Measurements from ENCODE around the gene SLC34A3. TPM values are rescaled to one million over a fixed set of nuclear protein-coding genes. Genes with fewer than 3 reads are reported as not detected.
"Not testable (repeated sequence)": the region's sequence is repeated elsewhere in the genome, so short reads cannot be mapped to it uniquely, and the experiment has no call there.

The SLC34A3 gene
- total RNA-seq, 1 experiment from 2014 or later, result not detected

- no peak overlapping the region for H3K27ac ChIP-seq
- H3K4me3 ChIP-seq, result no peak overlapping the region
- no peak for DNase-seq (ENCODE audit: low read depth in 1 of 2, low spot score in 2 of 2)
- no peaks in the 10 kb centered on the region for H3K27me3 ChIP-seq (replicated peaks)
- peaks cover 19% of the 10 kb centered on the region for H3K4me1 ChIP-seq (replicated peaks)
- H3K9me3 ChIP-seq (replicated peaks), result no peaks in the 10 kb centered on the region
- H3K36me3 ChIP-seq, result peaks cover 21% of the 10 kb centered on the region
These were observed 22.1 kb downstream of the SLC34A3 start for GRCh38 chr9:137252555-137253506.

- DNase-seq (ENCODE audit: low read depth in 1 of 2, low spot score in 2 of 2), result no peak
- no peak overlapping the region for H3K27ac ChIP-seq
- H3K4me1 ChIP-seq (replicated peaks), result peaks cover 19% of the 10 kb centered on the region
- H3K36me3 ChIP-seq, result peaks cover 27% of the 10 kb centered on the region
- peak overlapping the region; percentile 99 for H3K4me3 ChIP-seq
- no peaks in the 10 kb centered on the region for H3K27me3 ChIP-seq (replicated peaks)
- H3K9me3 ChIP-seq (replicated peaks), result no peaks in the 10 kb centered on the region
These were observed 23.3 kb downstream of the SLC34A3 start for GRCh38 chr9:137253717-137254623.

- DNase-seq (ENCODE audit: low read depth in 1 of 2, low spot score in 2 of 2), result peak; percentile 78 to 91
- no peaks in the 10 kb centered on the region for H3K27me3 ChIP-seq (replicated peaks)
- H3K4me3 ChIP-seq, result peak within 1 kb of the TSS; percentile 99
- peaks cover 29% of the 10 kb centered on the region for H3K36me3 ChIP-seq
- peaks cover 19% of the 10 kb centered on the region for H3K4me1 ChIP-seq (replicated peaks)
- H3K9me3 ChIP-seq (replicated peaks), result no peaks in the 10 kb centered on the region
- peak within 1 kb of the TSS; percentile 34 for H3K27ac ChIP-seq
These were observed 24.1 kb downstream of the SLC34A3 start, which contains the start of gene NELFB for GRCh38 chr9:137254624-137255447. NELFB (plus strand) TSS chr9:137255327.

- Histone ChIP-seq H3K27ac (peak overlapping the region; percentile 34), H3K27me3 (replicated peaks) (no peaks in the 10 kb centered on the region), H3K9me3 (replicated peaks) (no peaks in the 10 kb centered on the region), H3K4me3 (peak overlapping the region; percentile 99), H3K36me3 (peaks cover 31% of the 10 kb centered on the region), H3K4me1 (replicated peaks) (peaks cover 19% of the 10 kb centered on the region)
- peak in 1 of 2 experiments; percentile 48 for DNase-seq (ENCODE audit: low read depth in 1 of 2, low spot score in 2 of 2)
These were observed 24.9 kb downstream of the SLC34A3 start for GRCh38 chr9:137255448-137256114.

GRCh38 chr9:137256362-137256761, 25.7 kb downstream of the SLC34A3 start:
- Histone ChIP-seq H3K4me3 (peak overlapping the region; percentile 99), H3K4me1 (replicated peaks) (peaks cover 19% of the 10 kb centered on the region), H3K27me3 (replicated peaks) (no peaks in the 10 kb centered on the region), H3K36me3 (peaks cover 32% of the 10 kb centered on the region), H3K9me3 (replicated peaks) (no peaks in the 10 kb centered on the region), H3K27ac (no peak overlapping the region)
- no peak for DNase-seq (ENCODE audit: low read depth in 1 of 2, low spot score in 2 of 2)

- no peaks in the 10 kb centered on the region for H3K9me3 ChIP-seq (replicated peaks)
- peaks cover 19% of the 10 kb centered on the region for H3K4me1 ChIP-seq (replicated peaks)
- no peak for DNase-seq (ENCODE audit: low read depth in 1 of 2, low spot score in 2 of 2)
- H3K36me3 ChIP-seq, result peaks cover 32% of the 10 kb centered on the region
- H3K4me3 ChIP-seq, result no peak overlapping the region
- H3K27ac ChIP-seq, result no peak overlapping the region
- H3K27me3 ChIP-seq (replicated peaks), result no peaks in the 10 kb centered on the region
These were observed 26.2 kb downstream of the SLC34A3 start for GRCh38 chr9:137256856-137257255.

- H3K9me3 ChIP-seq (replicated peaks); H3K27ac ChIP-seq; H3K4me3 ChIP-seq; H3K4me1 ChIP-seq (replicated peaks); H3K27me3 ChIP-seq (replicated peaks); DNase-seq (ENCODE audit: low read depth in 1 of 2, low spot score in 2 of 2): not testable (repeated sequence)
- H3K36me3 ChIP-seq, result peaks cover 44% of the 10 kb centered on the region
These were observed 31.6 kb downstream of the SLC34A3 start for GRCh38 chr9:137262173-137262908.

GRCh38 chr9:137262909-137263285, 32.2 kb downstream of the SLC34A3 start:
- no peak for DNase-seq (ENCODE audit: low read depth in 1 of 2, low spot score in 2 of 2)
- H3K27me3 ChIP-seq (replicated peaks), result no peaks in the 10 kb centered on the region
- no peak overlapping the region for H3K27ac ChIP-seq
- no peaks in the 10 kb centered on the region for H3K4me1 ChIP-seq (replicated peaks)
- peaks cover 46% of the 10 kb centered on the region for H3K36me3 ChIP-seq
- no peaks in the 10 kb centered on the region for H3K9me3 ChIP-seq (replicated peaks)
- H3K4me3 ChIP-seq, result no peak overlapping the region

GRCh38 chr9:137263506-137263905, 32.8 kb downstream of the SLC34A3 start:
- Histone ChIP-seq H3K27me3 (replicated peaks) (no peaks in the 10 kb centered on the region), H3K4me3 (no peak overlapping the region), H3K9me3 (replicated peaks) (no peaks in the 10 kb centered on the region), H3K4me1 (replicated peaks) (peaks cover 1% of the 10 kb centered on the region), H3K27ac (no peak overlapping the region), H3K36me3 (peaks cover 51% of the 10 kb centered on the region)
- no peak for DNase-seq (ENCODE audit: low read depth in 1 of 2, low spot score in 2 of 2)

GRCh38 chr9:137264067-137264466, 33.4 kb downstream of the SLC34A3 start:
- no peak for DNase-seq (ENCODE audit: low read depth in 1 of 2, low spot score in 2 of 2)
- peaks cover 52% of the 10 kb centered on the region for H3K36me3 ChIP-seq
- H3K9me3 ChIP-seq (replicated peaks), result no peaks in the 10 kb centered on the region

GRCh38 chr9:137265496-137266161, 34.9 kb downstream of the SLC34A3 start:
- DNase-seq (ENCODE audit: low read depth in 1 of 2, low spot score in 2 of 2), result no peak
- Histone ChIP-seq H3K9me3 (replicated peaks) (no peaks in the 10 kb centered on the region), H3K36me3 (peaks cover 63% of the 10 kb centered on the region), H3K4me3 (no peak overlapping the region), H3K27me3 (replicated peaks) (no peaks in the 10 kb centered on the region), H3K27ac (no peak overlapping the region), H3K4me1 (replicated peaks) (peaks cover 12% of the 10 kb centered on the region)

More at GRCh38 chr9:137264067-137264466, 33.4 kb downstream of the SLC34A3 start:
- H3K27me3 ChIP-seq (replicated peaks), result no peaks in the 10 kb centered on the region
- peaks cover 7% of the 10 kb centered on the region for H3K4me1 ChIP-seq (replicated peaks)
- no peak overlapping the region for H3K27ac ChIP-seq
- no peak overlapping the region for H3K4me3 ChIP-seq

- peaks cover 12% of the 10 kb centered on the region for H3K4me1 ChIP-seq (replicated peaks)
- no peaks in the 10 kb centered on the region for H3K9me3 ChIP-seq (replicated peaks)
- DNase-seq (ENCODE audit: low read depth in 1 of 2, low spot score in 2 of 2), result no peak
- H3K27ac ChIP-seq, result no peak overlapping the region
- no peak overlapping the region for H3K4me3 ChIP-seq
- H3K27me3 ChIP-seq (replicated peaks), result no peaks in the 10 kb centered on the region
- peaks cover 68% of the 10 kb centered on the region for H3K36me3 ChIP-seq
These were observed 35.4 kb downstream of the SLC34A3 start for GRCh38 chr9:137266162-137266527.

All from SJSA1 (cell line).